Keratinocyte (primary cell): ENCODE results near the gene LRFN3.

Source experiments
- EZH2 ChIP-seq: IDR thresholded peaks from one replicate; pipeline ENCODE4 v1.6.1; 2012; ENCODE audit warnings: inconsistent platforms, mild to moderate bottlenecking, low read length, moderate library complexity
- TF ChIP-seq, protein P1 (sequence below), 3 experiments: IDR thresholded peaks in 1 of 3; conservative IDR thresholded peaks in 1 of 3; optimal IDR thresholded peaks in 1 of 3; 2 replicates in 2 of 3; 3 replicates in 1 of 3; pipeline versions ENCODE3 to v1.5.1; 2011; ENCODE audit warnings: low read length in 3 of 3, mild to moderate bottlenecking in 3 of 3, moderate library complexity in 2 of 3, control low read depth in 1 of 3, inconsistent platforms in 1 of 3; ENCODE audit not compliant: insufficient read depth in 2 of 3; ENCODE audit errors: extremely low read depth in 1 of 3

DNA sequence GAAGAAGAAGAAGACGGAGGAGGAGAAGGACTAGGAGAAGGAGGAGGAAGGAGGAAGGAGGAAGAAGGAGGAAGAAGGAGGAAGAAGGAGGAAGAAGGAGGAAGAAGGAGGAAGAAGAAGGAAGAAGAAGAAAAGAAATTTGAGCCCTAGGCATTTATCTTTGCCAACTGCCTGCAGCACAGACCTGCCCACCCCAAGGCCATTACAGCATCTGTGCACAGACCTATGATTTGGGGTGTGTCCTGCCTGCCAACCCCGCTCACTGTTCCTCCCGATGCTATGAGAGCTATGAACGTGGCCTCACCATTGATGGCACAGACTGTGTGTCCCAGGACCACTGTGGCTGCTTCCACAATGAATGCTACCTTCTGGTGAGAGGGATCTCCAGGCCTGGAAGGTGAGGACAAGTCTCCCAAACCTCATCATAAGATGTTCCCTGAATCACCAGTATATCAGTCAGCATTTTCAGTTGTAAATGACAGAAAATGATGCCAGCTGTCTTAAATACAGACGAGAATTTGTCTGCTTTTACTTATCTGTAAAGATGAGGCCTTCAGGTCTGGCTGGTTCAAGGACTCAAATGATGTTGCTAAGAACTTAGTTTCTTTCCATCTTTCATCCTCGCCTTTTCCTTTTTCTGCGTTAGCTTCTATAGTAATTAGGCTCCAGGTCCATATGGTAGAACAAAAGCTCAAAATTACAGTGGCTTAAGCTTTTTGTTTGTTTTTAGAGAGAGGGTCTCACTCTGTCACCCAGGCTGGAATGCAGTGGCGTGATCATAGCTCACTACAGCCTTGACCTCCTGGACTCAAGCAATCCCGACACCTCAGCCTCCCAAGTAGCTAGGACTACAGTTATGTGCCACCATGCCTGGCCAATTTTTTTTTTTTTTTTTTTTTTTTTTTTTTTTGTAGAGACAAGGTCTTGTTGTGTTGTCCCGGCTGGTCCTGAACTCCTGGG, 54.9 kb downstream of the LRFN3 start:
- TF ChIP-seq, protein P1, sequence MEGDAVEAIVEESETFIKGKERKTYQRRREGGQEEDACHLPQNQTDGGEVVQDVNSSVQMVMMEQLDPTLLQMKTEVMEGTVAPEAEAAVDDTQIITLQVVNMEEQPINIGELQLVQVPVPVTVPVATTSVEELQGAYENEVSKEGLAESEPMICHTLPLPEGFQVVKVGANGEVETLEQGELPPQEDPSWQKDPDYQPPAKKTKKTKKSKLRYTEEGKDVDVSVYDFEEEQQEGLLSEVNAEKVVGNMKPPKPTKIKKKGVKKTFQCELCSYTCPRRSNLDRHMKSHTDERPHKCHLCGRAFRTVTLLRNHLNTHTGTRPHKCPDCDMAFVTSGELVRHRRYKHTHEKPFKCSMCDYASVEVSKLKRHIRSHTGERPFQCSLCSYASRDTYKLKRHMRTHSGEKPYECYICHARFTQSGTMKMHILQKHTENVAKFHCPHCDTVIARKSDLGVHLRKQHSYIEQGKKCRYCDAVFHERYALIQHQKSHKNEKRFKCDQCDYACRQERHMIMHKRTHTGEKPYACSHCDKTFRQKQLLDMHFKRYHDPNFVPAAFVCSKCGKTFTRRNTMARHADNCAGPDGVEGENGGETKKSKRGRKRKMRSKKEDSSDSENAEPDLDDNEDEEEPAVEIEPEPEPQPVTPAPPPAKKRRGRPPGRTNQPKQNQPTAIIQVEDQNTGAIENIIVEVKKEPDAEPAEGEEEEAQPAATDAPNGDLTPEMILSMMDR (optimal IDR thresholded peaks at IDR 0.05 in 1 of 3, IDR thresholded peaks at IDR 0.05 in 1 of 3, conservative IDR thresholded peaks at IDR 0.05 in 1 of 3; ENCODE audit: extremely low read depth in 1 of 3, insufficient read depth in 2 of 3, low read length in 3 of 3) = no peak
- TF ChIP-seq EZH2 = no peak
